Adrenal gland (tissue), 5 donors: ENCODE data around the gene OSBP.

ENCODE experiments used
- CTCF ChIP-seq, 6 experiments: fragments of 450-650 bp in 4 of 6; fragments of 200-600 bp in 2 of 6; sonication (generic) in 1 of 6; IDR thresholded peaks; 1 replicate in 5 of 6; 2 replicates in 1 of 6; pipeline versions ENCODE4 v1.5.1 to v1.8.0; 2016 to 2021; ENCODE audit warnings: antibody characterized with exemption in 6 of 6, mild to moderate bottlenecking in 2 of 6, moderate library complexity in 1 of 6
- POLR2A ChIP-seq, 2 donors: fragments of 450-650 bp; IDR thresholded peaks; one replicate each; pipeline ENCODE4 v1.6.1; 2017; ENCODE audit warnings: antibody characterized with exemption in 2 of 2, mild to moderate bottlenecking in 2 of 2, moderate library complexity in 1 of 2
- donor health status: DM: no; HTN: no; CAD: no.

GRCh38 chr11:59611570-59612565 is 3.7 kb downstream of the OSBP start:
- no peak for TF ChIP-seq CTCF (IDR thresholded peaks at IDR 0.05)
- TF ChIP-seq POLR2A (IDR thresholded peaks at IDR 0.05): no peak
